Activated T-cell treated with anti-CD3 and anti-CD28 coated beads for 1 hour (primary cell): Measurements from ENCODE around the gene FGR.

Source experiments
- DNase-seq: peaks from one replicate; pipeline ENCODE4 v3.0.0-alpha.2; 2020; ENCODE audit warnings: low read depth

FGR gene

GRCh38 chr1:27566462-27567145 lies 68.4 kb downstream of the FGR start:
- DNase-seq, result no peak

- DNase-seq, result no peak
Measured at GRCh38 chr1:27564710-27565649, 70.0 kb downstream of the FGR start.

- DNase-seq, result no peak
Measured at GRCh38 chr1:27563591-27564471, 71.2 kb downstream of the FGR start.

GRCh38 chr1:27563341-27563590 lies 71.7 kb downstream of the FGR start:
- DNase-seq, result no peak

- no peak for DNase-seq
Measured at GRCh38 chr1:27562534-27563340, 72.2 kb downstream of the FGR start.
